K562 (cell line): ENCODE data around the gene SRC. TPM values are rescaled to one million over a fixed set of nuclear protein-coding genes. Genes with fewer than 3 reads are reported as not detected.

ENCODE experiments used
- ARID1B ChIP-seq: fragments of 450-650 bp; IDR thresholded peaks from 2 replicates; pipeline ENCODE4 v1.6.1; 2016; ENCODE audit warnings: antibody characterized with exemption, mild to moderate bottlenecking, inconsistent platforms
- CBFA2T2 ChIP-seq: fragments of 450-650 bp; conservative IDR thresholded peaks from 2 replicates; pipeline ENCODE4 v1.6.1; 2017; ENCODE audit warnings: mild to moderate bottlenecking
- CHD2 ChIP-seq: IDR thresholded peaks from 2 replicates; pipeline ENCODE4 v1.6.1; 2011; ENCODE audit warnings: low read depth, low read length
- CREBBP ChIP-seq: IDR thresholded peaks from one replicate; pipeline ENCODE4 v1.6.1; 2012; ENCODE audit warnings: low read depth, mild to moderate bottlenecking, control low read depth, inconsistent platforms, low read length
- EGR1 ChIP-seq: fragments of 450-650 bp; conservative IDR thresholded peaks from 2 replicates; pipeline ENCODE4 v1.6.1; 2017; ENCODE audit warnings: mild to moderate bottlenecking
- ETV1 ChIP-seq: fragments of 450-650 bp; conservative IDR thresholded peaks from 2 replicates; pipeline ENCODE4 v1.6.1; 2016; ENCODE audit warnings: missing genetic modification characterization, control low read depth, low read depth, missing compliant biosample characterization
- GATAD2A ChIP-seq: fragments of 450-650 bp; IDR thresholded peaks from 2 replicates; pipeline ENCODE4 v1.6.1; 2017
- LCOR ChIP-seq: sonication (generic); formaldehyde crosslinking; IDR thresholded peaks from 2 replicates; pipeline ENCODE4 v1.8.0; 2022; ENCODE audit warnings: mild to moderate bottlenecking, missing genetic modification reagents
- MAFG ChIP-seq: fragments of 450-650 bp; conservative IDR thresholded peaks from 2 replicates; pipeline ENCODE4 v1.6.1; 2016; ENCODE audit warnings: missing genetic modification characterization, missing compliant biosample characterization
- MBD2 ChIP-seq: sonication (generic); IDR thresholded peaks from 2 replicates; pipeline ENCODE4 v1.6.1; 2016; ENCODE audit warnings: low read depth, borderline replicate concordance
- MTA2 ChIP-seq: fragments of 450-650 bp; IDR thresholded peaks from 2 replicates; pipeline ENCODE4 v1.6.1; 2016; ENCODE audit warnings: low read depth
- POLR2AphosphoS5 ChIP-seq: IDR thresholded peaks from 2 replicates; pipeline ENCODE4 v1.6.1; 2011; ENCODE audit warnings: mild to moderate bottlenecking, low read depth, low read length, moderate library complexity; ENCODE audit not compliant: control insufficient read depth, insufficient read depth
- POLR3A ChIP-seq: IDR thresholded peaks from 2 replicates; pipeline ENCODE4 v1.6.1; 2011; ENCODE audit warnings: borderline replicate concordance, mild to moderate bottlenecking, moderate library complexity; ENCODE audit not compliant: insufficient read length, insufficient read depth; ENCODE audit errors: extremely low read depth
- RBM22 ChIP-seq: fragments of 200-400 bp; formaldehyde crosslinking; IDR thresholded peaks from 2 replicates; pipeline ENCODE4 v1.6.1; 2018; ENCODE audit warnings: low read length, low read depth; ENCODE audit not compliant: poor library complexity, severe bottlenecking
- SNRNP70 ChIP-seq: fragments of 200-400 bp; formaldehyde crosslinking; optimal IDR thresholded peaks from 2 replicates; pipeline ENCODE3; 2017; ENCODE audit warnings: low read depth, low read length
- SP2 ChIP-seq: IDR thresholded peaks from 2 replicates; pipeline ENCODE4 v1.6.1; 2011; ENCODE audit warnings: mild to moderate bottlenecking, low read depth, low read length, moderate library complexity; ENCODE audit not compliant: poor library complexity, severe bottlenecking; ENCODE audit errors: extremely low read depth
- TBP ChIP-seq: optimal IDR thresholded peaks from 2 replicates; pipeline ENCODE3; 2011; ENCODE audit warnings: low read depth, low read length, improper control_type of control experiment
- WHSC1 ChIP-seq: IDR thresholded peaks from one replicate; pipeline ENCODE4 v1.6.1; 2012; ENCODE audit warnings: low read length, control low read depth, inconsistent platforms
- ZC3H11A ChIP-seq: IDR thresholded peaks from 2 replicates; pipeline ENCODE4 v1.6.1; 2012; ENCODE audit warnings: low read depth, low read length, improper control_type of control experiment
- ZNF217 ChIP-seq: sonication (generic); formaldehyde crosslinking; IDR thresholded peaks from 2 replicates; pipeline ENCODE4 v1.8.0; 2022; ENCODE audit warnings: mild to moderate bottlenecking, missing genetic modification reagents
- ZNF224 ChIP-seq: sonication (generic); formaldehyde crosslinking; IDR thresholded peaks from 2 replicates; pipeline ENCODE4 v1.8.0; 2022; ENCODE audit warnings: mild to moderate bottlenecking, missing genetic modification reagents
- ZNF644 ChIP-seq: fragments of 200-800 bp; sonication (Bioruptor generic); IDR thresholded peaks from 2 replicates; pipeline ENCODE4 v1.6.1; 2016; ENCODE audit warnings: low read depth, missing genetic modification characterization, missing compliant biosample characterization
- ZNF77 ChIP-seq: fragments of 250-450 bp; sonication (Bioruptor Pico); IDR thresholded peaks from 2 replicates; pipeline ENCODE4 v1.5.0; 2020
- polyA plus RNA-seq, 8 experiments: library from polyadenylated mRNA; depleted of rRNA in 4 of 8; stranded (reverse) in 5 of 8; unstranded in 3 of 8; fragments of >200 nt; fragmentation: Nextera tagmentation in 2 of 8; fragmentation: Illumina TruSeq in 1 of 8; extraction: Ambion mirVana in 2 of 8; extraction: Trizol in 1 of 8; gene quantifications; 2 replicates each; pipeline versions ENCODE4 v1.2.1 to v1.2.3, GENCODE V29; 2011 to 2014; ENCODE audit warnings: inconsistent platforms in 1 of 8, missing spikeins in 1 of 8
- total RNA-seq, 7 experiments: library from RNA; depleted of rRNA in 6 of 7; stranded (reverse); fragments of >200 nt in 6 of 7; fragmentation: Illumina TruSeq in 2 of 7; extraction: Trizol in 2 of 7; gene quantifications; 2 replicates each; pipeline versions ENCODE4 v1.2.1 to v1.2.3, GENCODE V29; 2011 to 2021; ENCODE audit warnings: low replicate concordance in 1 of 7
- TF ChIP-seq, protein P1 (sequence below): fragments of 450-650 bp; formaldehyde crosslinking; IDR thresholded peaks from 2 replicates; pipeline ENCODE4 v1.4.0; 2020; ENCODE audit warnings: mild to moderate bottlenecking, mixed read lengths
- TF ChIP-seq, protein P2 (sequence below): fragments of 250-450 bp; sonication (Bioruptor Pico); IDR thresholded peaks from 2 replicates; pipeline ENCODE4 v1.8.0; 2021; ENCODE audit warnings: moderate library complexity, mild to moderate bottlenecking, inconsistent platforms
- TF ChIP-seq, protein P3 (sequence below): fragments of 250-450 bp; sonication (Bioruptor Pico); IDR thresholded peaks from 2 replicates; pipeline ENCODE4 v1.8.0; 2022; ENCODE audit warnings: moderate library complexity, mild to moderate bottlenecking, inconsistent platforms

SRC gene
- total and polyA plus RNA-seq, 9 of the 15 experiments (the other 6 are each of a cell fraction or from before 2014, with no cell fraction given): 0.06 to 8.5 (median 3.1) TPM

DNA sequence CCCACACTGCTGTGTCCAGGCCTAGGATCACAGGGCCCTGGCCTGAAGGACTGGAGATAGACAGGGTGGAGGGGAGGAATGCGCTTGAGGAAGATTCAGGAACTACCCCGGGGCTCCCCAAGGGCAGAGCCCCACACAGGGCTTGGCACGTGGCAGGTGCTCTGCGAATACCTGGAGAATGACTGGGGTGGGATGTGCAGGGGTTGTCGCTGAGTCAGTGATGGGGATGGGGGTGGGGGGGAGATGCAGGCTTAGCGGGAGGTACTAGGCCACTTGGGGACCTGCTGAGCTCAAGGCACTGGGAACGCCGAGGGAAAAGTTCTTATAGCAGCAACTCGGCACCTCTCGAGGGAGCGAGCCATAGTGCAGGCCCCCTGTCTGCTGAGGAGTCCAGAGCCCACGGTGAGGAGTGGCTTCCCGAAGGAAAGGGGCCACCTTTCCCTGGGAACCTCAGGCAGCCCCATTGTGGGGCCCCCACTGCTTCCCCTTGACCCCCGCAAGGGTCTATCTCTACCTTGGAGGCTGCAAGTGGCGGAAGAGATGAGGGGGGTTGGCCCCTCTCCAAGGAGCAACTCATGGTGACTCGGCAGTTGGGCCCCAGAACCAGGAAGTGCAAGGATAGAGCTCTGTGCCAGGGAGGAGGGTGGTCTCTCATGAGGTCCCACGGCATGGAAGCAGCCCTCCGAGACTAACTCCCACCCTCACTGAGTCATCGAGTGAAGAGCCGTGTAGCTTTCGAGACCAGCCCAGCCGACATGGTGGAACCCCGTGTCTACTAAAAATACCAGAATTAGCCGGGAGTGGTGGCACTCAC, 33.1 kb downstream of the SRC start (continued):
- peak; percentile 82; the same call in 1 of the 2 replicates for TF ChIP-seq ZNF644 (tag)
- no peak for TF ChIP-seq CHD2
- TF ChIP-seq ZNF217 (CRISPR knock-in tag): no peak
- TF ChIP-seq, protein P1, sequence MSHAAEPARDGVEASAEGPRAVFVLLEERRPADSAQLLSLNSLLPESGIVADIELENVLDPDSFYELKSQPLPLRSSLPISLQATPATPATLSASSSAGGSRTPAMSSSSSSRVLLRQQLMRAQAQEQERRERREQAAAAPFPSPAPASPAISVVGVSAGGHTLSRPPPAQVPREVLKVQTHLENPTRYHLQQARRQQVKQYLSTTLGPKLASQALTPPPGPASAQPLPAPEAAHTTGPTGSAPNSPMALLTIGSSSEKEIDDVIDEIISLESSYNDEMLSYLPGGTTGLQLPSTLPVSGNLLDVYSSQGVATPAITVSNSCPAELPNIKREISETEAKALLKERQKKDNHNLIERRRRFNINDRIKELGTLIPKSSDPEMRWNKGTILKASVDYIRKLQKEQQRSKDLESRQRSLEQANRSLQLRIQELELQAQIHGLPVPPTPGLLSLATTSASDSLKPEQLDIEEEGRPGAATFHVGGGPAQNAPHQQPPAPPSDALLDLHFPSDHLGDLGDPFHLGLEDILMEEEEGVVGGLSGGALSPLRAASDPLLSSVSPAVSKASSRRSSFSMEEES (CRISPR knock-in tag): no peak
- TF ChIP-seq RBM22: no peak
- no peak for TF ChIP-seq SP2
- TF ChIP-seq CREBBP: no peak
- TF ChIP-seq EGR1: no peak
- peak; percentile 90 for TF ChIP-seq GATAD2A
- TF ChIP-seq ZC3H11A: no peak
- peak; percentile 90 for TF ChIP-seq ARID1B
- TF ChIP-seq, protein P2, sequence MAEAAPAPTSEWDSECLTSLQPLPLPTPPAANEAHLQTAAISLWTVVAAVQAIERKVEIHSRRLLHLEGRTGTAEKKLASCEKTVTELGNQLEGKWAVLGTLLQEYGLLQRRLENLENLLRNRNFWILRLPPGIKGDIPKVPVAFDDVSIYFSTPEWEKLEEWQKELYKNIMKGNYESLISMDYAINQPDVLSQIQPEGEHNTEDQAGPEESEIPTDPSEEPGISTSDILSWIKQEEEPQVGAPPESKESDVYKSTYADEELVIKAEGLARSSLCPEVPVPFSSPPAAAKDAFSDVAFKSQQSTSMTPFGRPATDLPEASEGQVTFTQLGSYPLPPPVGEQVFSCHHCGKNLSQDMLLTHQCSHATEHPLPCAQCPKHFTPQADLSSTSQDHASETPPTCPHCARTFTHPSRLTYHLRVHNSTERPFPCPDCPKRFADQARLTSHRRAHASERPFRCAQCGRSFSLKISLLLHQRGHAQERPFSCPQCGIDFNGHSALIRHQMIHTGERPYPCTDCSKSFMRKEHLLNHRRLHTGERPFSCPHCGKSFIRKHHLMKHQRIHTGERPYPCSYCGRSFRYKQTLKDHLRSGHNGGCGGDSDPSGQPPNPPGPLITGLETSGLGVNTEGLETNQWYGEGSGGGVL (CRISPR knock-in tag): no peak
- TF ChIP-seq POLR2AphosphoS5: peak; percentile 56; the same call in 1 of the 2 replicates
- no peak for TF ChIP-seq MBD2
- TF ChIP-seq ZNF224 (CRISPR knock-in tag): no peak
- TF ChIP-seq ZNF77: no peak
- no peak for TF ChIP-seq SNRNP70
- peak; percentile 62; the same call in 1 of the 2 replicates for TF ChIP-seq ETV1 (tag)
- TF ChIP-seq CBFA2T2: peak; percentile 50
- peak; percentile 93 for TF ChIP-seq MAFG (tag)
- TF ChIP-seq TBP: peak; percentile 59
- no peak for TF ChIP-seq POLR3A
- no peak for TF ChIP-seq WHSC1
- TF ChIP-seq LCOR: no peak
- TF ChIP-seq MTA2: peak; percentile 24
- TF ChIP-seq, protein P3, sequence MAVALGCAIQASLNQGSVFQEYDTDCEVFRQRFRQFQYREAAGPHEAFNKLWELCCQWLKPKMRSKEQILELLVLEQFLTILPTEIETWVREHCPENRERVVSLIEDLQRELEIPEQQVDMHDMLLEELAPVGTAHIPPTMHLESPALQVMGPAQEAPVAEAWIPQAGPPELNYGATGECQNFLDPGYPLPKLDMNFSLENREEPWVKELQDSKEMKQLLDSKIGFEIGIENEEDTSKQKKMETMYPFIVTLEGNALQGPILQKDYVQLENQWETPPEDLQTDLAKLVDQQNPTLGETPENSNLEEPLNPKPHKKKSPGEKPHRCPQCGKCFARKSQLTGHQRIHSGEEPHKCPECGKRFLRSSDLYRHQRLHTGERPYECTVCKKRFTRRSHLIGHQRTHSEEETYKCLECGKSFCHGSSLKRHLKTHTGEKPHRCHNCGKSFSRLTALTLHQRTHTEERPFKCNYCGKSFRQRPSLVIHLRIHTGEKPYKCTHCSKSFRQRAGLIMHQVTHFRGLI (CRISPR knock-in tag): no peak
